Neural progenitor cell (in vitro differentiated cells): ENCODE results near the gene CD300E.

Source experiments
- EZH2 ChIP-seq: fragments of 200-600 bp; sonication (generic); IDR thresholded peaks from 2 replicates; pipeline ENCODE4 v1.6.1; 2017; ENCODE audit warnings: antibody characterized with exemption, mild to moderate bottlenecking, moderate library complexity
- EZH2phosphoT487 ChIP-seq: fragments of 200-600 bp; sonication (generic); IDR thresholded peaks from 2 replicates; pipeline ENCODE4 v1.6.1; 2017; ENCODE audit warnings: antibody characterized with exemption
- TF ChIP-seq, protein P1 (sequence below): fragments of 200-600 bp; sonication (generic); IDR thresholded peaks from 2 replicates; pipeline ENCODE4 v1.5.1; 2017; ENCODE audit warnings: antibody characterized with exemption, mild to moderate bottlenecking

DNA sequence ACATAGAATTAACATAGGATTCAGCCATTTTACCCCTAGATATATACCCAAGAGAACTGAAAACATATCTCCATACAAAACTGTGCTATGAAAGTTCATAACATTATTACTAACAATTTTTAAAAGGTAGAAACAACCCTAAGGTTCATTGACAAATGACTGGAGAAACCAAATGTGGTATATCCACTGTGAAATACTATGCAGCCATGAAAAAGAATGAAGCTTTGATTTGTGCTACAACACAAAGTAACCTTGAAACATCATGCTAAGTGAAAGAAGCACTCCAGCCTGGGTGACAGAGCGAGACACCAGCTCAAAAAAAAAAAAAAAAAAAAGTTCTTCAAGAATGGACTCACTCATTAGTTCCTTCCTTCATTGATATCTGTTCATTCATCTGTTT lies 32.0 kb downstream of the CD300E start:
- TF ChIP-seq, protein P1, sequence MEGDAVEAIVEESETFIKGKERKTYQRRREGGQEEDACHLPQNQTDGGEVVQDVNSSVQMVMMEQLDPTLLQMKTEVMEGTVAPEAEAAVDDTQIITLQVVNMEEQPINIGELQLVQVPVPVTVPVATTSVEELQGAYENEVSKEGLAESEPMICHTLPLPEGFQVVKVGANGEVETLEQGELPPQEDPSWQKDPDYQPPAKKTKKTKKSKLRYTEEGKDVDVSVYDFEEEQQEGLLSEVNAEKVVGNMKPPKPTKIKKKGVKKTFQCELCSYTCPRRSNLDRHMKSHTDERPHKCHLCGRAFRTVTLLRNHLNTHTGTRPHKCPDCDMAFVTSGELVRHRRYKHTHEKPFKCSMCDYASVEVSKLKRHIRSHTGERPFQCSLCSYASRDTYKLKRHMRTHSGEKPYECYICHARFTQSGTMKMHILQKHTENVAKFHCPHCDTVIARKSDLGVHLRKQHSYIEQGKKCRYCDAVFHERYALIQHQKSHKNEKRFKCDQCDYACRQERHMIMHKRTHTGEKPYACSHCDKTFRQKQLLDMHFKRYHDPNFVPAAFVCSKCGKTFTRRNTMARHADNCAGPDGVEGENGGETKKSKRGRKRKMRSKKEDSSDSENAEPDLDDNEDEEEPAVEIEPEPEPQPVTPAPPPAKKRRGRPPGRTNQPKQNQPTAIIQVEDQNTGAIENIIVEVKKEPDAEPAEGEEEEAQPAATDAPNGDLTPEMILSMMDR, result no peak
- TF ChIP-seq EZH2 (no peak), EZH2phosphoT487 (no peak)
